Measurements from ENCODE around the gene VPS18.

VPS18 gene

DNA sequence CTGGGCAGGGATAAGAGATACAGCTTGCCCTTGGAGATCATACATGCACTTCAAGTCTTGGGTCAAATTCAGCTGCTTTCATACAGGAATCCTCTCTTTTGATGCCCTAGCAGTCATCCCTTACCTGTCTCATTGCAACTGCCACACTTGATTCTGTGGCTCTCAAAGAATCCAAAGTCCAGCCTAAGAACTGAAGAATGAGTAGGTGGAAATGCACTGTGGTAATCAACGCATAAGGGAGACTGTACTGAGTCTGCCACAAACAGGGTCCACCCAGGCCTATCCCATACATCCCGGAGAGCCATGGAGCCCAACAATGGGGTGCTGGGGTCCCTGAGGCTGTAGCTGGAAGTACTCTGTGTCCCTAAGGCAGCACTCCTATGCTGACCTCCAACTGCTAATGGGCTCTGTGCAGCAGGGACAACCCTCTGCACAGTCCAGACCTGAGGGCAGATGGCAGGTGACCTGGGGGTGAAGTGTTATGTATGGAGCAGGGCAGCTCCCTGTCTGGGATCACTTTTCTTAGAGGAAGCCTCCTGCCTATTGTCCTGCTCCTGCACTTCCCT, 1.7 kb upstream of the VPS18 start:
- Histone ChIP-seq H3K4me1 (ENCODE audit: control insufficient read depth, insufficient read depth, low read length) (peaks cover 35% of the 10 kb centered on the region), H3K36me3 (ENCODE audit: control insufficient read depth, insufficient read depth, low read length) (no peaks in the 10 kb centered on the region), H3K4me3 (ENCODE audit: low read length) (no peak overlapping the region), H3K27me3 (ENCODE audit: control insufficient read depth, insufficient read depth, low read length) (no peaks in the 10 kb centered on the region), H3K9ac (ENCODE audit: low read length) (no peak overlapping the region), H3K9me3 (ENCODE audit: control insufficient read depth, low read length) (no peaks in the 10 kb centered on the region)

DNA sequence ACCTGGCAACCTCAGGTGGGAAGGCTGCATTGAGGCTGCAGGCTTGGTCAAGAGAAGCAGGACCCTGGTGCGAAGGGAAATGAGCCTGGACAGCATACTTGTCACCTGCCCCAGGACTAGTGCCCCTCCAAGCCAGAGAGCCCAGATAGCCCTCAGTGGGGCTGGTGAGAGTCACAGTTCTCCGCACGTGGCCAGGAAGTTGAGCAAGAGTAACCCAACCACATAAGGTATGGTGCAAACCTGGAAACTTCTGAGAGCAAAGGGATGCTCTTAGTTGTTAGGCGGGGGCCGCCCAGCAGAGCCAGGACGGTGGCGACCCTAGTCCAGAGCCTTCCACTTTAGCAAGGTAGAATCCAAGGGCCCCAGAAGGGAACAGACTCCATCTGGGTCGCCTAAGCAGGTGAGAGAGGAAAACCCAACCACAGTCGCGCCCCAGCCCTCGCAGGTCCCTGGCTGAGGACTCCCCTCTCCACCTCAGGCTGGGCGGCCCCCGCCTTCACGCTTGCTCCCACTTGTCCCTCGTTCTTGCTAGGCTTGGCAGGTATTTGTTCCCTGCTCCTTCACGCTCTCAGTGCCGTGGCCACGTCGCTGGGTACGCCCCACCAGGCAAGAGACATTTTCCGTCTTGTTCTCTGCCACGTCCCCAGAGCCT, 1.1 kb upstream of the VPS18 start:
- Histone ChIP-seq H3K27me3 (ENCODE audit: control insufficient read depth, insufficient read depth, low read length) (no peaks in the 10 kb centered on the region), H3K36me3 (ENCODE audit: control insufficient read depth, insufficient read depth, low read length) (no peaks in the 10 kb centered on the region), H3K9me3 (ENCODE audit: control insufficient read depth, low read length) (no peaks in the 10 kb centered on the region), H3K4me3 (ENCODE audit: low read length) (no peak overlapping the region), H3K4me1 (ENCODE audit: control insufficient read depth, insufficient read depth, low read length) (peaks cover 35% of the 10 kb centered on the region), H3K9ac (ENCODE audit: low read length) (peak overlapping the region; percentile 70)

DNA sequence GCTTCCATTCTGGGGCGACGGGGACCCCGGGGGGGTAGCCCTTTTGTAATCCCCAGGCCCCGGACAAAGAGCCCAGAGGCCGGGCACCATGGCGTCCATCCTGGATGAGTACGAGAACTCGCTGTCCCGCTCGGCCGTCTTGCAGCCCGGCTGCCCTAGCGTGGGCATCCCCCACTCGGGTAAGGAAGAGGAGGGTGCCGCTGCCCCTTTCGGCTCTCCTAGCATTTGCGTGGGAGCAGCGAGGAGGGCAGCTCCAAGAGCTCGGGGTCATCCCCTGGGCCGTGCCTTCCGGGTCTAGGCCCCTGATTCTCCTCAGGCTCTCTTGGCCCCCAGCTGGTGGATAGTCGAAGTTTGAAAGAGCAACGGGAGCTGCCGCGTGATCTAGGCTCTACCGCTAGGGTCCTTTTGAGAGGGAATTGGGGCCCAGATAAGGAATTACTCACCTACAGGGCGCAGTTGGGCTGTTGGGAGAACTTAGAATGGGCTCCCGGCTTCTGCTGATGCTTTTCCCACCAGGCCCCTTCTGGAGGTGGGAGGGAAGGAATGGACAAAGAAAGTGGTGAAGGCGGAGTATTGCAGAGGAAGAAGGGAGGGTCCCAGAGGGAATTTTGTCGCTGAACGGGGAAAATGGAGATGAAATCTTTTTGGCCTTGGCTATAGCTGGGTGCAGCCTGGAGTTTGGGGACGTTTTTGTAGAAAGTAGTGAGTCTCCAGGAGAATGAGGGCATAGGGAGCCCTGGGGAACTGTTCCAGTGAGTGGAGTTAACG, 615 bp downstream of the VPS18 start:
- Histone ChIP-seq H3K36me3 (ENCODE audit: control insufficient read depth, insufficient read depth, low read length) (no peaks in the 10 kb centered on the region), H3K9me3 (ENCODE audit: control insufficient read depth, low read length) (no peaks in the 10 kb centered on the region), H3K27me3 (ENCODE audit: control insufficient read depth, insufficient read depth, low read length) (no peaks in the 10 kb centered on the region), H3K9ac (ENCODE audit: low read length) (peak overlapping the region; percentile 88), H3K4me1 (ENCODE audit: control insufficient read depth, insufficient read depth, low read length) (peaks cover 35% of the 10 kb centered on the region), H3K4me3 (ENCODE audit: low read length) (peak overlapping the region; percentile 84)

DNA sequence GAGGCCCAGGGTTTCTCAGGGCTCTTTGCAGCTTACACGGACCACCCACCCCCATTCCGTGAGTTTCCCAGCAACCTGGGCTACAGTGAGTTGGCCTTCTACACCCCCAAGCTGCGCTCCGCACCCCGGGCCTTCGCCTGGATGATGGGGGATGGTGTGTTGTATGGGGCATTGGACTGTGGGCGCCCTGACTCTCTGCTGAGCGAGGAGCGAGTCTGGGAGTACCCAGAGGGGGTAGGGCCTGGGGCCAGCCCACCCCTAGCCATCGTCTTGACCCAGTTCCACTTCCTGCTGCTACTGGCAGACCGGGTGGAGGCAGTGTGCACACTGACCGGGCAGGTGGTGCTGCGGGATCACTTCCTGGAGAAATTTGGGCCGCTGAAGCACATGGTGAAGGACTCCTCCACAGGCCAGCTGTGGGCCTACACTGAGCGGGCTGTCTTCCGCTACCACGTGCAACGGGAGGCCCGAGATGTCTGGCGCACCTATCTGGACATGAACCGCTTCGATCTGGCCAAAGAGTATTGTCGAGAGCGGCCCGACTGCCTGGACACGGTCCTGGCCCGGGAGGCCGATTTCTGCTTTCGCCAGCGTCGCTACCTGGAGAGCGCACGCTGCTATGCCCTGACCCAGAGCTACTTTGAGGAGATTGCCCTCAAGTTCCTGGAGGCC, 5.4 kb downstream of the VPS18 start:
- Histone ChIP-seq H3K4me3 (ENCODE audit: low read length) (no peak overlapping the region), H3K4me1 (ENCODE audit: control insufficient read depth, insufficient read depth, low read length) (peaks cover 18% of the 10 kb centered on the region), H3K36me3 (ENCODE audit: control insufficient read depth, insufficient read depth, low read length) (peaks cover 15% of the 10 kb centered on the region), H3K9me3 (ENCODE audit: control insufficient read depth, low read length) (no peaks in the 10 kb centered on the region), H3K9ac (ENCODE audit: low read length) (no peak overlapping the region), H3K27me3 (ENCODE audit: control insufficient read depth, insufficient read depth, low read length) (no peaks in the 10 kb centered on the region)

DNA sequence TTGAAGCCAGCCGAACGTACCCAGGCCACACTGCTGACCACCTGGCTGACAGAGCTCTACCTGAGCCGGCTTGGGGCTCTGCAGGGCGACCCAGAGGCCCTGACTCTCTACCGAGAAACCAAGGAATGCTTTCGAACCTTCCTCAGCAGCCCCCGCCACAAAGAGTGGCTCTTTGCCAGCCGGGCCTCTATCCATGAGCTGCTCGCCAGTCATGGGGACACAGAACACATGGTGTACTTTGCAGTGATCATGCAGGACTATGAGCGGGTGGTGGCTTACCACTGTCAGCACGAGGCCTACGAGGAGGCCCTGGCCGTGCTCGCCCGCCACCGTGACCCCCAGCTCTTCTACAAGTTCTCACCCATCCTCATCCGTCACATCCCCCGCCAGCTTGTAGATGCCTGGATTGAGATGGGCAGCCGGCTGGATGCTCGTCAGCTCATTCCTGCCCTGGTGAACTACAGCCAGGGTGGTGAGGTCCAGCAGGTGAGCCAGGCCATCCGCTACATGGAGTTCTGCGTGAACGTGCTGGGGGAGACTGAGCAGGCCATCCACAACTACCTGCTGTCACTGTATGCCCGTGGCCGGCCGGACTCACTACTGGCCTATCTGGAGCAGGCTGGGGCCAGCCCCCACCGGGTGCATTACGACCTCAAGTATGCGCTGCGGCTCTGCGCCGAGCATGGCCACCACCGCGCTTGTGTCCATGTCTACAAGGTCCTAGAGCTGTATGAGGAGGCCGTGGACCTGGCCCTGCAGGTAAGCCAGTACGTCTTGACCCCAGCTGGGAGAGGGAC, 6.2 kb downstream of the VPS18 start:
- Histone ChIP-seq H3K4me3 (ENCODE audit: low read length) (no peak overlapping the region), H3K4me1 (ENCODE audit: control insufficient read depth, insufficient read depth, low read length) (peaks cover 14% of the 10 kb centered on the region), H3K36me3 (ENCODE audit: control insufficient read depth, insufficient read depth, low read length) (peaks cover 15% of the 10 kb centered on the region), H3K27me3 (ENCODE audit: control insufficient read depth, insufficient read depth, low read length) (no peaks in the 10 kb centered on the region), H3K9ac (ENCODE audit: low read length) (no peak overlapping the region), H3K9me3 (ENCODE audit: control insufficient read depth, low read length) (no peaks in the 10 kb centered on the region)

DNA sequence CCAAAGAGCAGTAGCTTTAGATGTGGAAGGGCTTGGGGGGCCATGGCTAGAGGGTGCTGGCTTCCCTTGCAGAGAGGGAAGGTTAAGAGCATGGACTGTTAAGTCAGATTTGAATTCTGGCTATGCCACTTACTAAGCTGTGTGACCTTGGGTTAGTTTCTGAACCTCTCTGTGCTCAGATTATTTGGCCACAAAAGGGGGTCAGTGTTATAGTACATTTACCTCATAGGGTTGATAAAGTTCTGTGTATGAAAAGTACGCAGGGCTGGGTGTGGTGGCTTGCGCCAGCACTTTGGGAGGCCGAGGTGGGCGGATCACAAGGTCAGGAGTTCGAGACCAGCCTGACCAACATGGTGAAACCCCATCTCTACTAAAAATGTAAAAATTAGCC, 6.8 kb downstream of the VPS18 start:
- Histone ChIP-seq H3K4me3 (ENCODE audit: low read length) (no peak overlapping the region), H3K36me3 (ENCODE audit: control insufficient read depth, insufficient read depth, low read length) (peaks cover 15% of the 10 kb centered on the region), H3K9ac (ENCODE audit: low read length) (no peak overlapping the region), H3K4me1 (ENCODE audit: control insufficient read depth, insufficient read depth, low read length) (peaks cover 16% of the 10 kb centered on the region), H3K27me3 (ENCODE audit: control insufficient read depth, insufficient read depth, low read length) (no peaks in the 10 kb centered on the region), H3K9me3 (ENCODE audit: control insufficient read depth, low read length) (no peaks in the 10 kb centered on the region)

DNA sequence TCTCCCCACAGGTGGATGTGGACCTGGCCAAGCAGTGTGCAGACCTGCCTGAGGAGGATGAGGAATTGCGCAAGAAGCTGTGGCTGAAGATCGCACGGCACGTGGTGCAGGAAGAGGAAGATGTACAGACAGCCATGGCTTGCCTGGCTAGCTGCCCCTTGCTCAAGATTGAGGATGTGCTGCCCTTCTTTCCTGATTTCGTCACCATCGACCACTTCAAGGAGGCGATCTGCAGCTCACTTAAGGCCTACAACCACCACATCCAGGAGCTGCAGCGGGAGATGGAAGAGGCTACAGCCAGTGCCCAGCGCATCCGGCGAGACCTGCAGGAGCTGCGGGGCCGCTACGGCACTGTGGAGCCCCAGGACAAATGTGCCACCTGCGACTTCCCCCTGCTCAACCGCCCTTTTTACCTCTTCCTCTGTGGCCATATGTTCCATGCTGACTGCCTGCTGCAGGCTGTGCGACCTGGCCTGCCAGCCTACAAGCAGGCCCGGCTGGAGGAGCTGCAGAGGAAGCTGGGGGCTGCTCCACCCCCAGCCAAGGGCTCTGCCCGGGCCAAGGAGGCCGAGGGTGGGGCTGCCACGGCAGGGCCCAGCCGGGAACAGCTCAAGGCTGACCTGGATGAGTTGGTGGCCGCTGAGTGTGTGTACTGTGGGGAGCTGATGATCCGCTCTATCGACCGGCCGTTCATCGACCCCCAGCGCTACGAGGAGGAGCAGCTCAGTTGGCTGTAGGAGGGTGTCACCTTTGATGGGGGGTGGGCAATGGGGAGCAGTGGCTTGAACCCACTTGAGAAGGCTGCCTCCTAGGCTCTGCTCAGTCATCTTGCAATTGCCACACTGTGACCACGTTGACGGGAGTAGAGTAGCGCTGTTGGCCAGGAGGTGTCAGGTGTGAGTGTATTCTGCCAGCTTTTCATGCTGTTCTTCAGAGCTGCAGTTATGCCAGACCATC, 8.6 kb downstream of the VPS18 start:
- Histone ChIP-seq H3K9ac (ENCODE audit: low read length) (no peak overlapping the region), H3K27me3 (ENCODE audit: control insufficient read depth, insufficient read depth, low read length) (no peaks in the 10 kb centered on the region), H3K4me3 (ENCODE audit: low read length) (no peak overlapping the region), H3K36me3 (ENCODE audit: control insufficient read depth, insufficient read depth, low read length) (peaks cover 15% of the 10 kb centered on the region), H3K9me3 (ENCODE audit: control insufficient read depth, low read length) (no peaks in the 10 kb centered on the region), H3K4me1 (ENCODE audit: control insufficient read depth, insufficient read depth, low read length) (peaks cover 32% of the 10 kb centered on the region)

DNA sequence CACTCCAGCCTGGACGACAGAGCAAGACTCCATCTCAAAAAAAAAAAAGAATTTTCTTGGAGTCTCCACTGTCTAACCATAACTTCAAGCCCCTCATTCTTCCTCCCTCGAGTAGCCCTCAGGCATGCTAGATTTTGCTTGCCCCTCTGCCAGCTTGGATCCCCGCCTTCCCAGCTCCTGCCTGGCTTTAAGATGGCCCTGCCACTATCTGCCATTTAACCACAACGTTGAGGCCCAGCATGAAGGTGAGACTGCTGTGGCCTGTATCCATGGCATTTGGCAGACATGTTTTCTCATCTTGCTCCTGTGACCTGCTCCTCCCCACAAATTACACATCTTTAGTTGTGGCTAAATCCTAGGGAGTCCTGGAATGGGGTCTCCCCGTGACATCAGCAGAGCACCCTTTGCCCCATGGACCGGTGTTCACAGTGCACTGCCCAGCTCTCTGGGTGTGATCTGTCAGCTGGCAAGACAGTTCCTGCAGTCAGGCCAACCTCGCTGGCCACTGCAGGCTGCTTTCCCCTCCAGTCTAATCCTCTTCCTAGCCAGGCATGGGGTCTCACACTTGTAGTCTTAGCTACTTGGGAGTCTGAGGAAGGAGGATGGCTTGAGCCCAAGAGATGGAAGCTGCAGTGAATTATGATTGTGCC, 10.4 kb downstream of the VPS18 start:
- Histone ChIP-seq H3K27me3 (ENCODE audit: control insufficient read depth, insufficient read depth, low read length) (no peaks in the 10 kb centered on the region), H3K4me1 (ENCODE audit: control insufficient read depth, insufficient read depth, low read length) (peaks cover 40% of the 10 kb centered on the region), H3K36me3 (ENCODE audit: control insufficient read depth, insufficient read depth, low read length) (peaks cover 15% of the 10 kb centered on the region), H3K4me3 (ENCODE audit: low read length) (no peak overlapping the region), H3K9me3 (ENCODE audit: control insufficient read depth, low read length) (no peaks in the 10 kb centered on the region), H3K9ac (ENCODE audit: low read length) (no peak overlapping the region)

DNA sequence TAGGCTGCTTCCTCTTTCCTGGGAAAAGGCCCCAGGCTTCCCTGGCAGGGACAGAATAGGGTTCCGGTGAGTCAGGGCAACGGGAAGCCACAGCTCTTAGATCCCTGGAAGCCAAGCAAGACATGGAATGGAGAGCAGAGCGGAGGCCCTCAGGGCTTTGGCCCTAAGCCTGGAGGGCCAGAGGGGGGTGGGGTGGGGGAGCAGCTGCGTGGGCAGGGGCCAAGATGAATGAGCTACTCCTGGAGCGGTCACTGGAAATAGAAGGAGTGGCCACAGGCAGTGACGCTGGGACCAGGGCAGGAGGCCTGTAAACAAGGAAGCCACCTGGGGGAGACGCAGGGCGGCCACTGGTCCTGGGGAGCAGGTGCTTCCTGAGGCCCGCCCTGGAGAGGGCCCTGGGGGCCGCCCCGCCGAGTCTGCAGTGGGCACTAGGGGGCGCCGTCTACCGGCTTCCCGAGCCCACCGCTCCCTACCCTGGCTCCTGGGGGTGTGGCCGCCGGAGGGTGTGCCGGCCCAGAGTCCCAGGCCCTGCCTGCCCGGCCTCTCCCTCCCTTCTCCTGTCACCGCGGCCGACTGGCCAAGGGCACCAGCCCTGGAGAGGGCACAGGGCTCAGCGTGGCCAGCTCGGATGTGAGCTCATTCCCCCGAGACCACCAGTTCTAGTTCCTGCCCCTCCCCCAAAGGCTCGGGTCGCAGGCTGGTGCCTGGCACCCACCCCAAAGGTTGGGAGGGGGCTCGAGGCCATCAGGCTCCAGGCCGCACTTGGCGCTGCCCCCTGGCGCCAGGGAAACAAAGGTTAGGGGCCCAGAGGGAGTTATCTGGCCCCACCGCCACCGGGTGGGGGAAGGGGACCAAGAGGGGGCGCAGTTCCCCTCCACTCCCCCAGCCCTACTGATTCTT, 12.1 kb downstream of the VPS18 start:
- H3K4me3 ChIP-seq (ENCODE audit: low read length), result peak overlapping the region; percentile 82
- peaks cover 40% of the 10 kb centered on the region for H3K4me1 ChIP-seq (ENCODE audit: control insufficient read depth, insufficient read depth, low read length)
- H3K9me3 ChIP-seq (ENCODE audit: control insufficient read depth, low read length), result no peaks in the 10 kb centered on the region
- H3K36me3 ChIP-seq (ENCODE audit: control insufficient read depth, insufficient read depth, low read length), result peaks cover 9% of the 10 kb centered on the region
- no peaks in the 10 kb centered on the region for H3K27me3 ChIP-seq (ENCODE audit: control insufficient read depth, insufficient read depth, low read length)
- peak overlapping the region; percentile 87 for H3K9ac ChIP-seq (ENCODE audit: low read length)
